ENCODE results near the gene ATL1.

ATL1 gene

DNA sequence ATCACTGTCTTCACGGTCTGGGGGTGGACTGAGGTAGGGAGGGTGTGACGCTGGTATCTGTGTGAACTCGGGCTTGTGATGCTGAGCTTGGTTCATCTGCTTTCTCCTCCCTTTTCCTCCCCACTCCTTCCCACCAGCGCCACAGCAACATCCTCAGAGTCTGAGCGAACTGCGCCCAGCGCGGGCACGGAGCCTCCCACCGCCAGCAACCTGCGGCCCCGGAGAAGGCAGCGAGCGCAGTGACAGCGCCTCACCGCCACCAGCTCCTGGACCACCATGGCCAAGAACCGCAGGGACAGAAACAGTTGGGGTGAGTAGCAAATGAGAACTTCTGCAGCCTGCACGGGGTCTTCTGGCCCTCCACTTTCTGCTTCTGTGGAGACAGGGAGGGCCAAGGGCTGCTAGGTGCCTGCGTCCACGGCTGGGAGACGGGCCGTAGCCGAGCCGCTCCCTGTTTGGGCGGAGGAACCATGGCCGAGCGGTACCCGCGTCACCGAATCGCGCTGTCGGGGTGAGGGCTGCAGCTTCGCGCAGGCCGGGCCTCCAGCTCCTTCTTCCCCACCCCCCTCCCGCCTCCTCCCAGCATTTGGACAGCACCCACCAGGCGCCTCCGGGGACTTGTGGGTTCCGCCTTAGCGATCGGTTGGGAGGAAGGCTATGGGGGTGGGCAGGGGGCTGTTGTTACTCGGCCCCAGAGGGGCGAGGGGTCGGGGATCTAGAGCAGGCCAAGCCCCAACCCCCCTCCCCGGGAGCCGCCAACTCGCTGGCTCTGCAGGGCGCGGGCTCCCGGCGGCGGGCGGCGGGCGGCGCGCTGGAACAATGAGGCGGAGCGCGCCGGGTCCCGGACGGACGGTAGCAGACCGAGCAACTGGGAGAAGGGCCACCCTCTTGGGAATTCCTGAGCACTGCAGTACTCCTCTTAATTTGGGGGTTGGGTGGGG lies at the start of gene ATL1:
Gene ATL1 (plus strand): TSS at position 156 of the 941 bp plus-strand sequence. CDS start 121 bp downstream, at position 277.
- peak; percentile 78 to 98 (median 95) for DNase-seq

DNA sequence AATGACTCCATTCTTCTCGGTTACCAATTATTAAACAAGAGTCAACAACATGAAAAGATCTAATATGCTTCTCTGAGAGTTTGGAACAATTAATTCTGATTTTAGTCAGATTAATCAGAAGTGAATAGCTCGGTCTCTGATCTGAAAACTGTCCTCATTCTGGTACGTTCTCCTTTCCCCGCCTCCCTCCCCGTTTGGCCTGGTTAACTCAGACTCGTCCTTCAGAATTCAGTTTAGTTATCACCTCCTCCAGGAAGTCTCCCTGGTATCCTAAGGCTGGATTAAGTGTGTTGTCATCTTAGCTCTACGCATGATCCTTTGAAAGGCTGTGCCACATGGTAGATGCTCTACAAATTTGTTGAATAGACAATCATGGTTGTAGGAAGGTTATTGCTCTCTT lies 49.8 kb upstream of the ATL1 start:
- no peak for DNase-seq

DNA sequence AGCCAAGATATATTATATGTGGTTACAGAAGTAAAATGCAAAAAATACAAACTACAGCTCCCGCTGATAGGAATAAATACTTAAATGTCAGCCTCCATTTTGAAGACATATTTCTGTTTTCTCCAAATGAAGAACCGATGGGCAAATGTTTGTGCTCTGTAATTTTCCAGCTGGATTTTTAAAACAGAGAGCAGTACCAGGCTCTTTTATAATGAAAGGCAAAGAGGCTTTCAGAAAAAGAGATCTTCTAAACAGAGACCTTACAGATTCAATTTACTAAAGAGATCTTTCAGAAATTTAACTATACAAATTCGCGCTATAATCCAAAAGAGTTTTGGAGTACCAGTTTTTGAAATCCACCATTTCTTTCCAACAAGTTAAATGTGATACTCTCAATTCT lies 47.5 kb upstream of the ATL1 start:
- no peak for DNase-seq

DNA sequence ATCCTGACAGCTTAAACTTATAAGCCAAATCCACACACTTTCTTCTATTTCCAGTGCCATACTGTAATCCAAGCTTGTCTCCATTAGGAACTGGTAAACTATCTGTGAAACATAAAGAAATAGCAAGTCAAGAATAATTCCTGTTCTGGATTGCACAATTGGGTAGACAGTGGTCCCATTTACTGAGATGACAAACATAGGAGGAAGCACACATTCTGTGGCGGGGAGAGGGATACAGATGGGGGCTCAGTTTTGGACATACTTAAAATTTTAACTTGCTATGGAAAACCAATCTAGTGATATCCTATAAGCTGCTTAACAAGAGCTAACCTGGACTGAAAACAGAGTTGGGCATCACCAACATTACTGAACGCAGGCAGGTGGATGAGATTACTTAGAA lies 43.9 kb upstream of the ATL1 start:
- DNase-seq = no peak

DNA sequence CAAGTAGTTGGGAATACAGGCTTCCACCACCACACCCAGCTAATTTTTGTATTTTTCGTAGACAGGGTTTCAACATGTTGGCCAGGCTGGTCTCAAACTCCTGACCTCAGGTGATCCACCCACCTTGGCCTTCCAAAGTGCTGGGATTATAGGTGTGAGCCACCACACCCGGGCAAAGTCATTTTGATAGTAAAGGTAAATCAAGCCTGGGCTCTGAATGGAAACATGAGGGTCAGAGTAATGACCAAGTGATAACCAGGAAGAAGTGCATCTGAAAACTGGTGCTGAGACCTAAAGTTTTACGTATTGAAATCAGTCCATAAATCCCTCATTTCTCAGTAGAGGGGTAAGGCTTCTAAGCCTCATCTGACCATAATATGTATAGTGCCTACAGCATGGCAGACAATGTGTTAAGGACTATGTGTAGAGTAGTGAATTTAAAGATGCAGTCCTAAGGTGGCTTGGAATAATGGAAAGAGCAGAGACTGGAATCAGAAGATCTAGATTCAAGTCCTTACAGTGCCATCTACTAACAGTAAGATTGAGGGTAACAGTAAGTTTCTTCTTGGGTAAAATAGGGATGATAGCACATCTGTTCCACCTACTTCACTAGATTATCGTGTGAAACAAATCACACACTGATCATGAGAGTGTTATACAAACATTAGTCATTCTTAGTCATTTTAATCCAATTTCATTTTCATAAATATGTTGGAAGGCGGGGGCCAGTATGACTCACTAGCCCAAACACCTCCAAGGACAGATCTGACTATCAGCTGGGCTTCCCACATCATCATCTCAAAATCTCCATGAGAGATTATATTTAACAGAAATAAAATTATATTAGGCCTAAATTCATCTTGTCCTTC lies 38.8 kb upstream of the ATL1 start:
- DNase-seq = no peak

DNA sequence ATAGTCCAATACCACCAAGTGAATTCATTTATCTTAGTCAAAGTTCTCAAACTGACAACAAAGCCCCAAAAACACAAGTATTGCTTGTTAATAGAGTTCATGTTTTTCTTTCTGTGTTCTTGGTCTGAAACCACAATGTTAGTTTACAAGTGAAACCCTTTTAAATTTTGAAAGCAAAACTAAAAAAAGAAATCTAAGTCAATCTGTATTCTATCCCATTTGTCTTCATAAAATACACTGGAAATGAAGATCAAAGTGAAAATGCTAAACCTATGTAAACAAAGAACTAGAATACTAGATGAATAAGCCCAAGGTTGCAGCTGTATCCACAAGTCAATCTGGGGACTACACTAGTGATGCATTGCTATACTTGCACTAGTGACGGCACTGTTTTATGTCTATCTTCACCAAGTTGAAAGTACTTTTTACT lies 38.0 kb upstream of the ATL1 start:
- no peak for DNase-seq

DNA sequence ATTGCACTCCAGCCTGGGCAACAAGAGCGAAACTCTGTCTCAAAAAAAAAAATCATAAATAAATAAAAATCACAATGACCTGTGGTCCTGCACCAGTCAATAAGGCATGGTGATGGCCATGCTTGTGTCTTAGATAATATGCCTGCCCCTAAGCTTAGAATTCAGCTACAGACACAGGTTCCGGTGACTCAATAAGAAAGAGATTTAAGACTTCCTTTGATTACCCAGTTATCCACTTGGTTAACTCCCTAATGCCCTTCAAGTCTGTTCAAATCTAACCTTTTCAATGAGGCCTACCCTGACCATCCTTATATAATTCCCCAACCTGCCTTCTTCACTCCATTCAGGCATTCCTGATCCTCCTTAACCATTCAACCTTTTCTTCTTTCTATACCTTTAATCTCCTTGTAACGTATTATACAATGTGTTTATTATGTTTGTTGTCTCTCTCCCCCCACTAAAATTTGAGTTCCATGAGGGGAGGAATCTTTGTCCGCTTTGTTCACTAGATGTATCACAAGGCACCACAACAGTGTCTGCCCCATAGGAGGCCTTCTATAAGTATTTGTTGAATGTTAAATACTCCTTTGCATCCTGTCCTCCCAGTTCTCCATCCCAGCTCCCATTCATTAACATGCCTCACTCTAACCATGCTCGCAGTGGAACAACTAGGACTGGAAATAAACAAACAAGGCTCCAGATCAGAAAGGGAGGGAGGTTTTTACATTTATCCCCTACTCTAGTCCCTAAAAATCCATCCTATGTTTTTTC lies 36.5 kb upstream of the ATL1 start:
- no peak for DNase-seq

DNA sequence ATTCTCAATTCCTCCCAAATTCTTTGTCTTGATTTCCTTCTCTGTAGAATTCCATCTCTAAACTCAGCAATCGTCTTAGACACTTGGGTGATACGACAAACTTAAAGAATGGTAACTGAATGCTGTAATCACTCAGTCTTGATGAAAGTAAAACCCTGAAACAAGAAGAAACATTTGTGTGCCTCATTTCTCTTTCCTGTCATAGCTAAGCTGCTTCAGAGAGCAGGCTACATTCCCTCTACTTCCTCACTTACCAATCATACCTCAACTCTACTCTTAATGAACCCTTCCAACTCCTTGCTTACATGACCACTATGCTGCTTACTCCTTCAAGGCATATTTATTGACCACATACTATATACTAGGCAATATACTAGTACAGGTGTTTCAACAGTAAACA lies 35.9 kb upstream of the ATL1 start:
- DNase-seq = no peak

DNA sequence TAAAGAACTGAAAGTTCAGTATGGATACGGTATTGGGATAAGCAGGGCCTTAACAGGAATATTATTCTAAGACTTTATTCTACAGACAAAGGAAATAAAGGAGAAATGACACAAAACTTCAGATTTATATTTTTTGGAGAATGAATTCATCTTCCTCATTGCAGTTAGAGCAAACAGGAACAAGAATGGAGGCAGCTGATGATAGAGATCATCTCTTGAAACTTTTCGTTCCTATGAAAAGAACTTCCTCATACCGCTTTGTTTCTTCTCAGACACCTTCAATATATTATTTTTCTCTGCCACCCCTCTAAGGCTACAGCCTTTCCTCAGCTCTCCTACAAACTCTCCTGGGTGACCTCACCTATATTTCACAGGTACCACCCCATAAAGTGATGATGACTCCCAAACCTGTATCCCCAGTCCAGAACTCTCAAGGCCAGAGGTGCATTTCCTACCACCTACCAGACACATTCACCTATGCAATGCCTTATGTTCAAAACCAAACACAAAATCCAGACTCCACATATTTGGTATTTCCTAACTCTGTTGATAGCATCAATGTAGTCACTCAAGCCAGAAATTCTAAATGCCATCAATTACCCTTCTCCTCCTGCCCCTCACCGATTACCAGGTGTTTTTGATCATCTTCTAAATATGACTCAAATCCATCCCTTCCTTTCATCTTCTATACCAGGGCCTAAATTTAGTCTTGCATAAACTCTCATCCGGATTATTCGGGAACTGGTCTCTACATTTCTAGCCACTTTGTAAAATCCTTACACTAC lies 35.0 kb upstream of the ATL1 start:
- no peak for DNase-seq

DNA sequence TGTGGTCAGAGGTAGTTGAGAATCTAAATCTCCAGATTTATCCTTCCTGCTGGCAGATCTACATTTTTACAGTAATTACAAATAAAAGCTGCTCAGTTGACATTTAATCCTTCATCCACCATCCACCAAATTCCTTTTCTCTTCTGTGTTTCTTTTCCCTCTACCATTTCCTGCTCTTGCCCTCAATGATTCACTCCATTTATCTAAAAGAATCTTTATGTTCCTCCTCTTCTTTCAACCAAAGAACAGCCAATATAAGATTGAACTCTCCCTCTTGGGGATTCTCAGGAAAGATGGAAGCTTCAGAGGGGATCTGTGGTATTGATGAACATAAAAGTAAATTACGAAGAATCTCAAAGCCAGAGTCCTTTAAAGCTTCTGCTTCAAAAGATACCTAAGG lies 31.9 kb upstream of the ATL1 start:
- no peak for DNase-seq

DNA sequence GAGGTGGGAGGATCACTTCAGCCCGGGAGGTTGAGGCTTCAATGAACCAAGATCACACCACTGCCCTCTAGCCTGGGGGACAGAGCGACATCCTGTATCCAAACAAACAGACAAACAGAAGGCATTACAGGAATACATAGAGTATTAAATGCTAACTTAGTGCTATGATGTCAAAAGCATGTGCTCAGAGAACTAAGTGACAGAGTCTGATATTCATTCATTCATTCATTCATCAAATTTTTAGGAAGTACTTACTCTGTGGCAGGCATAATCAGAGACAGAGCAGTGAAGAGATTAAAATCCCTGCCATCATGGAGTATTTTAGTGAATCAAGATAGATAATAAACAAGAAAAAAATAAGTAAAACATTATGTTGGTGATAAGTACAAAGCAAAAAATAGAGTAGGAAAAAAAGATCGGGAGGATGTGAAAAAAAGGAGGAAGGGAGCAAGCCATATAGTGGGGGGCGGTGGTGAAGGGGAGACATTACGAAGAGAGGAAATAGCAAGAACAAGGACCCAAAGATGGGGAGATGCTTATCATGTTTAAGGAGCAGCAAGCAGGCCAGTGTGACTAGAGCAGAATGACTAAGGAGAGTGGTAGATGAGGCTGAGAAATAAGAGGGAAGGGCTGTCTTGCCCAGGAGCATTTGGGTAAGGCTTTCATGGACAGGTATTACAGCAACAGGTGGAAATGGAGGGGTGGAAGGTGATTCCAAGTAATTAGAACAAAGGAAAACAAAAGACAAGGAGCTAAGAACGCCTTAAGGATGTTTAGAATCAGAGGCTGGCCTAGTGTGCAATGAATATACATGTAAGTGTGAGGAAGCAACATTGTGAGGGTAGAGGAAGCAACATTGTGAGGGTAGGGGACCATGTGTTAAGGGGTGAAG lies 30.4 kb upstream of the ATL1 start:
- no peak for DNase-seq

DNA sequence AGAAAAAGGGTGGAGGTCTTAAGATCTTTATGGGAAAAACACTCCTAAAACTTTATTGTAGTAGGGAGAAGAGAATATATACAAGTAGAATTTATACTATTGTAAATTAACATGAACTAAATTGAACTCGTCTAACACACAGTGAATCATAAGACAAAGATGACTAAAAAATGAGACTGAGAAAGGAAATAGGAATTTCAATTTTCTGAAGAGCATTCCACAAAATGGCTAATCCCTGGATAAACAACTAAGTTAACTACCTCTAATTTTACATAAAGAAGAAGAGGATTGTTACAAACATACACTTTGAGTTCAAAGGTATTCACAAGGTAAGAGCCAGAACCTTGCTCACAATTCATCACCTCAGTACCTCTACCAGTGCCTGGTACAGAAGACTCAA lies 29.6 kb upstream of the ATL1 start:
- peak in 1 of 3 experiments; percentile 46 for DNase-seq

DNA sequence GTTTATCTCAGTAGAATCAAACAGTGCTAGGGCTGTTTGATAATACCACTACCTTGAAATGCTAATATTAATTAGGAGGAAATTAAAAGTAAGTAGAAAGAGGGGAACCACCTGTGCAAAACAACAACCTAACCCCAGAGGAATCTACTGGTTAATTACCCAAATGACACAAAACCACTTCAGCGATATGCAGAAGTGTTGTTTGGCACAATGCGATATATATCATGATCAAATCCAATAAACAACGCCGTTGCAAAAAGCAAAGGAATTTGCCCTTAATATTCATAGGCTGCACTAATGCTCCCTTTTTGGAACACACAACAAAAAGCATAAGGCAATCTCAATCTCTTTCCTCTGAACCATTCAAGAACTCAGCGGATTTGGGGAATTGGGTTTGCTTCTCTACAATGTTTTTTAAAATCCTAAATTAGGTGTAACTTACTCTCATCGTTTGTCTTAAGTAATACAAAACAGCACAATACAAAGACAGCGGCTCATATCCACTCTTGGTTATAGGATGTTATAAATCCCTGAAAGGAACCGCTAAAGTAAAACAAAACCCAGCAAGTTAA lies 29.1 kb upstream of the ATL1 start:
- peak in 2 of 3 experiments; percentile 36 to 52 for DNase-seq

DNA sequence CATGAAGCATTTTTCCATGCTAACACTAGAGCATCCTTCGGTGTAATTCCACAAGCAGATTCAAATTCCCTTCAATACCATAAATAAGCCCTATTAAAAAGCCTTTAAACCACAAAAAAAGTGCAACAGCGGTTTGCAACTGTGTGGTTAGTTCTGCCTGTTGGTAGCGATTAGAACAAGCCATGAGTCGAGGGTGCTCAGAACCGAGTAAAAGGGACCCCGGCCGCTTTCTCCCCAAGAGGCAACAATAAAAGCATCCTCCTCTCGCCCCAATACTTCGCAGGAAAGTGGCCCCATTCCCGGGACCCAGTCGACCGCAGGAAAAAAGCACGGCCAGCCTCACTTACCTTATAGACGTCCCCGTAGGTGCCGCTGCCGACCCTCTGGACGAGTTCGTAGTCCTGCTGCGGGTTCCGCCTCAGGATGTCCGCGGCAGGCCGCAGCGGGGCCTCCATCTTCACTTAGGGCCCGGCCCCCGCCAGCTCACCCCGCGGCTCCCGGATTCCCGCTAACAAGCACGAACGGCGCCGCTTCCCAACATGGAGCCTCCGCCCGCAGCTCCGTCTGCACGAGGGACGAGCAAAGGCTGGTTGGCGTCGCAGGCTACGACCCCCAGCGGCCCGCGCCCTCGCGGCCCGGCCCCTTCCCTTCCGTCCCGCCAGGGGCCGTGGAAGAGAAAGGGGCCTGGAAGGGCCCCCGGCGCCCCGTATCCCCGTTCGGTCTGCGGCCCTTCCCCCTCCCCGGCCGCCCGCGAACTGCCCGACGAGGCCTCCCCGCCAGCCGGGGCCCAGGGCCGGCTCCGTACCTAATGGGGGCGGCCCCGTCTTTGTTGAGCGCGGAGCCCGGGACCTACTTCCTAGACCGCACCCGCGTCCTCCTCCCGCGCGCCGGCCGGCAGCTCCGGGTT lies 28.1 kb upstream of the ATL1 start:
- peak; percentile 50 to 97 (median 90) for DNase-seq

DNA sequence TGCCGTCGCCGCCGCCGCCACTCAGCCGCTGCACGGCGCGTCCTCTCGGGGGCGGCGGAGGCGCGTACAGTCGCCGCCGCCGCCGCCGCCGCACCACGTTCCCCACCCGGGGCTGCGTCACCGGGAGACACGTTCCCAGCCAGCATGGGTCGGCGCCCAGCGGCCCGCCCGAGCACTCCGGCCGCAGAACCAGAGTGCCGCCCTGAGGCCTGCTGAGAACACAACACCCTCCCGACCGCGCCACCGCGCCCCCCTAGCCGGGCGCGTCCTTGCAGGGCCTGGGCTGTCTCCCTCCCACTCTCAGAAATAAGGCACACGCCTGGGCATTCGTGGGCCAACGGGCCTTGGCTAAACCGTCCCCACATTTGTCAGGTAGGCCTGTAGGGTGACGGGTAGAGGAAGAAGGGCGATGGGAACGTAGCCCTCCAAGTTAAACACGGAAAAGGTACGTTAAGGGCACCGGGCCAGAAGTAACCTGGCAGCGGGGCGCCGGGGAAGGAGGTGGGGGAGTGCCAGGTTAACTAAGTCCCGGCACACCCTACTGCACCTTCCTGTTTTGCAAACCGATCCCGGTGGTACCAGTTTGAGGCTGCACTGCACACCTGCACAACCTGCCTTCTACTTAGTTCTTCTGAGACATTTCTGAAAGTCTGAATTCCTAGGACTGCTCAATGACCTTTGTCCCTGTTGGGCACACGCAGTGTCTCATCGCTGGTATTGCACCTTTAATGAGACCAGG lies 27.3 kb upstream of the ATL1 start, which contains the start of gene MAP4K5:
Gene MAP4K5 (minus strand): TSS at position 68 of the 739 bp plus-strand sequence. CDS start 520 bp downstream, outside the sequence.
- DNase-seq = peak; percentile 93 to 97 (median 96)

DNA sequence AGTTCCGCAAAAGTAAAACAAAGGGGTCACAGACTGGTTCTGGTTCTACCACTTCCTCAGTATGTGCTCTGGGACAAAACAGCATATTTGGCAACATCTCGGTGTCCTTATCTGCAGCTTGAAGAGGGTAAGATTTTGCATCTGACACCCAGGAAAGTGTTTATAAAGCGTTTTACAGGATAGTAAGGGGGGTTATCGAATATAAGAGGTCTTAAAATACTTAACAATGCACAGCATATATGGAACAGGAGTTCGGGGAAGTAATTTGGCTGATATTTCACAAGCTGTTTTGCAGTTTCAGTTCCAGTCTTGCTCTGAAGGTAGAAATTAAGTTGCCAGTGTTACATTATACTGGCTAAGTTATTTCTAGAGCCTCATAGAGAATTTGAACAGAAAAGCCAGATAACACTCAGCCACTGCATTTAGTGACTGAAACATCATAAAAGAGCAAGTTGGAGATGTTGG lies 26.7 kb upstream of the ATL1 start:
- no peak for DNase-seq

DNA sequence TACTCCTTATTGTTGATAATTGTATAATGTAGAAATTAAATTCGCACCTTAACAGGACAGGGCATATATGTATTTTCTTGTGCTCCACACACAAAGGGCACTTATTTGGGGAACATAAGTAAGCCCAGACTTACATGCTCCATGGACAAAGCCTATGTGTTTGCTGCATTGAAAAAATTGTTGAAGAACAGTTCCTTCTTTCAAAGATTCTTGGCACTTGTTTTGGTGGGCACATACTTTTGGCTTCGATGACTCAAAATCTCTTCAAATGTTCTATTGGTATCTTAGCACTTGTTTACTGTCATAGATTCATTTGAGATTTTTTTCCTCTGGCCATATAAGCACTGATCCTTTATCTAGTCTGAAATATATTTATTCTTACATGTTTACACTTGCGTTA lies 26.1 kb upstream of the ATL1 start:
- no peak for DNase-seq

DNA sequence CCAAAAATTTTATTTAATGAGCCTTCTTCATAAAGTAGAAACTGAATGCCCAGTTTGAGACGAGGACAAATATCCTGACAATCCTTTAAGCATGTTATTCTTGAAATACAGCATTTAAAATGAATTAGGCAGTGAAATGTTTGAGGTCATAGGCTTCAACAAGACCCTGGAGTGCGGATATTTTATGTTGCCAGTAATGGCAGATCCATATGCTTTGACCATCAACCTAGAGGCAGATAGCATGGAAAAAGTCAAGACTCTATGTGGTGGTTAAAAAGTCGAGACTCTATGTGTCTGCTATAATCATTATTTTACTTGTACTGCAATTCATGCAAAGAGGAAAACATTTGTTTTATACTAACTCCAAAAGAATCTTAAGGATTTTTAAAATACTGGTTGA lies 25.5 kb upstream of the ATL1 start:
- no peak for DNase-seq

Measured in NCI-H1417 (cell line).